ENCODE results near the gene HDLBP. TPM values are rescaled to one million over a fixed set of nuclear protein-coding genes. Genes with fewer than 3 reads are reported as not detected.

The HDLBP gene
- total and polyA plus RNA-seq, 2 of the 4 experiments (the other 2 are of a cell fraction) = 648 to 1,165 TPM

GRCh38 chr2:241254904-241255351 lies 60.5 kb downstream of the HDLBP start:
- peaks cover 45 to 80% of the 10 kb centered on the region in 2 experiments for H3K79me1 ChIP-seq (ENCODE audit: low read depth in 1 of 2, low read length in 2 of 2)
- peaks cover 92% of the 10 kb centered on the region for H4K20me1 ChIP-seq (ENCODE audit: insufficient read depth, low read length)
- H3K4me1 ChIP-seq (ENCODE audit: control insufficient read depth, insufficient read depth, low read length) = no peaks in the 10 kb centered on the region
- in situ Hi-C loops (cut with MboI; ENCODE audit: low sequenced_read_pairs) = no loop called here
- H4K8ac ChIP-seq (ENCODE audit: low read depth in 2 of 2, low read length in 2 of 2) = no peak overlapping the region
- H4K91ac ChIP-seq (ENCODE audit: insufficient read depth, low read depth, low read length) = no peak overlapping the region
- no peak overlapping the region for H2BK20ac ChIP-seq (ENCODE audit: low read depth, low read length)
- H3K4me2 ChIP-seq (ENCODE audit: low read depth, low read length) = no peak overlapping the region
- ATAC-seq (ENCODE audit: low read depth) (no peak), DNase-seq (no peak)
- H2AK5ac ChIP-seq (ENCODE audit: low read depth, low read length) = no peak overlapping the region
- H2BK120ac ChIP-seq (ENCODE audit: low read depth, low read length) = no peak overlapping the region
- no peak overlapping the region for H3K23ac ChIP-seq (ENCODE audit: low read depth, low read length)
- H3K56ac ChIP-seq (ENCODE audit: extremely low read depth, insufficient read depth, low read length) = no peak overlapping the region
- intact Hi-C loops (cut with micrococcal nuclease) = loop anchor here (5.0 kb wide), 1 partner anchor 97 kb away; no protein-coding TSS in a partner anchor
- H3K36me3 ChIP-seq (ENCODE audit: control insufficient read depth, insufficient read depth, low read length) = peaks cover 82% of the 10 kb centered on the region
- POLR2A ChIA-PET (ENCODE audit: unreplicated experiment) = no interaction called here
- dilution Hi-C loops (cut with HindIII; ENCODE audit: low sequenced_read_pairs, unreplicated experiment) = no loop called here
- H3K9me3 ChIP-seq (ENCODE audit: control insufficient read depth, insufficient read depth, low read length) = no peaks in the 10 kb centered on the region
- H2AFZ ChIP-seq (replicated peaks; ENCODE audit: low read length, poor library complexity) = no peak overlapping the region
- no peaks in the 10 kb centered on the region for H3K27me3 ChIP-seq (ENCODE audit: control insufficient read depth, insufficient read depth, low read length)
- H3K14ac ChIP-seq (replicated peaks; ENCODE audit: low read depth, low read length) = no peak overlapping the region
- no peak overlapping the region for H3K4me3 ChIP-seq (ENCODE audit: insufficient read depth, low read depth, low read length)
- H2BK15ac ChIP-seq (ENCODE audit: low read depth, low read length) = no peak overlapping the region
- H3K18ac ChIP-seq (ENCODE audit: low read depth, low read length) = no peak overlapping the region
- CTCF ChIA-PET = no interaction called here
- H3K27ac ChIP-seq (ENCODE audit: insufficient read depth, low read length) = no peak overlapping the region
- no peak overlapping the region for H2AK9ac ChIP-seq (replicated peaks; ENCODE audit: low read depth, low read length, poor library complexity)
- WGBS, 2 experiments (ENCODE audit: extremely low coverage in 2 of 2, insufficient read length in 1 of 2) = 99% methylated on average over 9 of the region's 10 CpGs; no CpG with 5 or more reads in 1 of the 2 experiments
- no peak overlapping the region for H4K5ac ChIP-seq (ENCODE audit: low read depth, low read length)
- H2BK5ac ChIP-seq (ENCODE audit: low read depth, low read length, poor library complexity, severe bottlenecking) = no peak overlapping the region
- TF ChIP-seq SMC3 (IDR thresholded peaks at IDR 0.05; ENCODE audit: low read depth, low read length) (no peak), MAZ (IDR thresholded peaks at IDR 0.05; ENCODE audit: borderline replicate concordance, low read depth, low read length) (no peak), CEBPB (IDR thresholded peaks at IDR 0.05; ENCODE audit: low read depth, low read length) (no peak), ELK1 (IDR thresholded peaks at IDR 0.05; ENCODE audit: borderline replicate concordance, low read depth, low read length) (no peak), RCOR1 (IDR thresholded peaks at IDR 0.05; ENCODE audit: insufficient replicate concordance, low read length) (no peak), FOS (IDR thresholded peaks at IDR 0.05; ENCODE audit: low read depth, low read length) (no peak), USF2 (IDR thresholded peaks at IDR 0.05; ENCODE audit: low read depth, low read length) (no peak), RFX5 (IDR thresholded peaks at IDR 0.05; ENCODE audit: low read depth, low read length) (no peak), BHLHE40 (IDR thresholded peaks at IDR 0.05; ENCODE audit: low read depth, low read length) (no peak), POLR2A (IDR thresholded peaks at IDR 0.05; ENCODE audit: low read depth, low read length) (no peak), NFE2L2 (IDR thresholded peaks at IDR 0.05; ENCODE audit: low read depth, low read length) (no peak), CHD1 (IDR thresholded peaks at IDR 0.05; ENCODE audit: low read depth, low read length) (no peak), MXI1 (IDR thresholded peaks at IDR 0.05; ENCODE audit: borderline replicate concordance, low read depth, low read length) (no peak), RAD21 (IDR thresholded peaks at IDR 0.05; ENCODE audit: low read length) (no peak)
- TF ChIP-seq, protein P1, sequence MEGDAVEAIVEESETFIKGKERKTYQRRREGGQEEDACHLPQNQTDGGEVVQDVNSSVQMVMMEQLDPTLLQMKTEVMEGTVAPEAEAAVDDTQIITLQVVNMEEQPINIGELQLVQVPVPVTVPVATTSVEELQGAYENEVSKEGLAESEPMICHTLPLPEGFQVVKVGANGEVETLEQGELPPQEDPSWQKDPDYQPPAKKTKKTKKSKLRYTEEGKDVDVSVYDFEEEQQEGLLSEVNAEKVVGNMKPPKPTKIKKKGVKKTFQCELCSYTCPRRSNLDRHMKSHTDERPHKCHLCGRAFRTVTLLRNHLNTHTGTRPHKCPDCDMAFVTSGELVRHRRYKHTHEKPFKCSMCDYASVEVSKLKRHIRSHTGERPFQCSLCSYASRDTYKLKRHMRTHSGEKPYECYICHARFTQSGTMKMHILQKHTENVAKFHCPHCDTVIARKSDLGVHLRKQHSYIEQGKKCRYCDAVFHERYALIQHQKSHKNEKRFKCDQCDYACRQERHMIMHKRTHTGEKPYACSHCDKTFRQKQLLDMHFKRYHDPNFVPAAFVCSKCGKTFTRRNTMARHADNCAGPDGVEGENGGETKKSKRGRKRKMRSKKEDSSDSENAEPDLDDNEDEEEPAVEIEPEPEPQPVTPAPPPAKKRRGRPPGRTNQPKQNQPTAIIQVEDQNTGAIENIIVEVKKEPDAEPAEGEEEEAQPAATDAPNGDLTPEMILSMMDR (conservative IDR thresholded peaks at IDR 0.05; ENCODE audit: low read depth, low read length) = no peak
- BruUV-seq (replicated peaks) = no TSS peak
- no peak overlapping the region for H3K9ac ChIP-seq (ENCODE audit: low read depth, low read length)
- no peak overlapping the region for H3K4ac ChIP-seq (ENCODE audit: low read depth, low read length)
- H3K9me1 ChIP-seq (ENCODE audit: insufficient read depth, low read length) = peaks cover 4% of the 10 kb centered on the region
